ENCODE data around the gene KANSL1.

KANSL1 gene

GRCh38 chr17:46136820-46137219 is 56.4 kb downstream of the KANSL1 start:
- Histone ChIP-seq H3K27me3 (replicated peaks; ENCODE audit: insufficient read depth, low read length) (no peaks in the 10 kb centered on the region), H3K27ac (ENCODE audit: low read length) (no peak overlapping the region), H3K4me2 (ENCODE audit: low read depth, low read length) (no peak overlapping the region), H3K4me1 (ENCODE audit: low read length) (peaks cover 15% of the 10 kb centered on the region; the same call in 1 of the 2 replicates), H3K9me3 (replicated peaks; ENCODE audit: insufficient read depth, low read length) (no peaks in the 10 kb centered on the region), H3K9ac (ENCODE audit: low read length) (no peak overlapping the region), H3K79me2 (ENCODE audit: low read length) (peaks cover 100% of the 10 kb centered on the region), H3K4me3 (ENCODE audit: low read length) (no peak overlapping the region), H3K9me2 (replicated peaks; ENCODE audit: insufficient read depth, low read length) (no peaks in the 10 kb centered on the region), H2AFZ (ENCODE audit: low read length) (no peak overlapping the region), H3K36me3 (replicated peaks; ENCODE audit: insufficient read depth, low read length) (no peaks in the 10 kb centered on the region), H3F3A (ENCODE audit: insufficient read depth, low read length) (no peaks in the 10 kb centered on the region), H4K20me1 (ENCODE audit: insufficient read depth, low read length) (peaks cover 44% of the 10 kb centered on the region)
- no peak for DNase-seq
- TF ChIP-seq EZH2phosphoT487 (IDR thresholded peaks at IDR 0.05; ENCODE audit: low read length): no peak
- TF ChIP-seq CTCF (IDR thresholded peaks at IDR 0.05; ENCODE audit: low read length): no peak
- no peak for TF ChIP-seq EZH2 (optimal IDR thresholded peaks at IDR 0.05; ENCODE audit: low read depth, low read length)

- Histone ChIP-seq H3K4me2 (ENCODE audit: low read depth, low read length) (no peak overlapping the region), H2AFZ (ENCODE audit: low read length) (no peak overlapping the region), H3K4me3 (ENCODE audit: low read length) (no peak overlapping the region), H4K20me1 (ENCODE audit: insufficient read depth, low read length) (peaks cover 40% of the 10 kb centered on the region), H3K36me3 (replicated peaks; ENCODE audit: insufficient read depth, low read length) (no peaks in the 10 kb centered on the region), H3K9ac (ENCODE audit: low read length) (no peak overlapping the region), H3K9me3 (replicated peaks; ENCODE audit: insufficient read depth, low read length) (no peaks in the 10 kb centered on the region), H3F3A (ENCODE audit: insufficient read depth, low read length) (no peaks in the 10 kb centered on the region), H3K79me2 (ENCODE audit: low read length) (peaks cover 100% of the 10 kb centered on the region), H3K27me3 (replicated peaks; ENCODE audit: insufficient read depth, low read length) (no peaks in the 10 kb centered on the region), H3K9me2 (replicated peaks; ENCODE audit: insufficient read depth, low read length) (no peaks in the 10 kb centered on the region), H3K4me1 (ENCODE audit: low read length) (0 out of 2 replicates have a peak, but pooled peaks cover 10% of the 10 kb centered on the region), H3K27ac (ENCODE audit: low read length) (no peak overlapping the region)
- DNase-seq: no peak
- TF ChIP-seq CTCF (IDR thresholded peaks at IDR 0.05; ENCODE audit: low read length): no peak
- TF ChIP-seq EZH2 (optimal IDR thresholded peaks at IDR 0.05; ENCODE audit: low read depth, low read length): no peak
- TF ChIP-seq EZH2phosphoT487 (IDR thresholded peaks at IDR 0.05; ENCODE audit: low read length): no peak
Measured at GRCh38 chr17:46135879-46136563, 57.2 kb downstream of the KANSL1 start.

- no peak overlapping the region for H3K27ac ChIP-seq (ENCODE audit: low read length)
- H3K36me3 ChIP-seq (replicated peaks; ENCODE audit: insufficient read depth, low read length): no peaks in the 10 kb centered on the region
- H3K9ac ChIP-seq (ENCODE audit: low read length): no peak overlapping the region
- no peak overlapping the region for H3K4me2 ChIP-seq (ENCODE audit: low read depth, low read length)
- H3K27me3 ChIP-seq (replicated peaks; ENCODE audit: insufficient read depth, low read length): no peaks in the 10 kb centered on the region
- peaks cover 37% of the 10 kb centered on the region for H4K20me1 ChIP-seq (ENCODE audit: insufficient read depth, low read length)
- no peak overlapping the region for H3K4me3 ChIP-seq (ENCODE audit: low read length)
- no peaks in the 10 kb centered on the region for H3K9me2 ChIP-seq (replicated peaks; ENCODE audit: insufficient read depth, low read length)
- 0 out of 2 replicates have a peak, but pooled peaks cover 5% of the 10 kb centered on the region for H3K4me1 ChIP-seq (ENCODE audit: low read length)
- H3K79me2 ChIP-seq (ENCODE audit: low read length): peaks cover 100% of the 10 kb centered on the region
- no peaks in the 10 kb centered on the region for H3F3A ChIP-seq (ENCODE audit: insufficient read depth, low read length)
- DNase-seq: no peak
- no peak overlapping the region for H2AFZ ChIP-seq (ENCODE audit: low read length)
- no peaks in the 10 kb centered on the region for H3K9me3 ChIP-seq (replicated peaks; ENCODE audit: insufficient read depth, low read length)
- TF ChIP-seq EZH2phosphoT487 (IDR thresholded peaks at IDR 0.05; ENCODE audit: low read length) (no peak), EZH2 (optimal IDR thresholded peaks at IDR 0.05; ENCODE audit: low read depth, low read length) (no peak), CTCF (IDR thresholded peaks at IDR 0.05; ENCODE audit: low read length) (no peak)
Measured at GRCh38 chr17:46135126-46135812, 58.0 kb downstream of the KANSL1 start.
